ENCODE data around the gene FARP1. TPM values are rescaled to one million over a fixed set of nuclear protein-coding genes. Genes with fewer than 3 reads are reported as not detected.
"Not testable (repeated sequence)": the region's sequence is repeated elsewhere in the genome, so short reads cannot be mapped to it uniquely, and the experiment has no call there.

The FARP1 gene
- total RNA-seq, 1 donor from 2014 or later: 278 TPM

GRCh38 chr13:98368019-98368418 lies 225.1 kb downstream of the FARP1 start:
- DNase-seq (ENCODE audit: low spot score, unreplicated experiment): no peak
- H3K27me3 Mint-ChIP-seq: no peaks in the 10 kb centered on the region
- no peak for TF ChIP-seq CTCF (IDR thresholded peaks at IDR 0.05; ENCODE audit: unreplicated experiment)
- H3K36me3 Mint-ChIP-seq (ENCODE audit: insufficient read depth): peaks cover 27% of the 10 kb centered on the region
- H3K9me3 Mint-ChIP-seq (ENCODE audit: low read depth): no peaks in the 10 kb centered on the region
- peaks cover 5% of the 10 kb centered on the region for H3K4me1 Mint-ChIP-seq (ENCODE audit: low read depth)
- H3K27ac Mint-ChIP-seq: no peak overlapping the region
- no peak overlapping the region for H3K4me3 Mint-ChIP-seq (ENCODE audit: low read depth)

GRCh38 chr13:98369520-98369919 lies 226.6 kb downstream of the FARP1 start:
- not testable (repeated sequence) for DNase-seq (ENCODE audit: low spot score, unreplicated experiment); H3K27me3 Mint-ChIP-seq
- peaks cover 37% of the 10 kb centered on the region for H3K36me3 Mint-ChIP-seq (ENCODE audit: insufficient read depth)

GRCh38 chr13:98370261-98370660 lies 227.4 kb downstream of the FARP1 start:
- peaks cover 44% of the 10 kb centered on the region for H3K36me3 Mint-ChIP-seq (ENCODE audit: insufficient read depth)
- no peak for DNase-seq (ENCODE audit: low spot score, unreplicated experiment)
- H3K9me3 Mint-ChIP-seq (ENCODE audit: low read depth): no peaks in the 10 kb centered on the region
- TF ChIP-seq CTCF (IDR thresholded peaks at IDR 0.05; ENCODE audit: unreplicated experiment): no peak
- H3K27ac Mint-ChIP-seq: peak overlapping the region; percentile 29
- no peaks in the 10 kb centered on the region for H3K27me3 Mint-ChIP-seq
- H3K4me1 Mint-ChIP-seq (ENCODE audit: low read depth): peaks cover 5% of the 10 kb centered on the region
- no peak overlapping the region for H3K4me3 Mint-ChIP-seq (ENCODE audit: low read depth)

More at GRCh38 chr13:98369520-98369919, 226.6 kb downstream of the FARP1 start:
- not testable (repeated sequence) for H3K9me3 Mint-ChIP-seq (ENCODE audit: low read depth); H3K4me1 Mint-ChIP-seq (ENCODE audit: low read depth); H3K4me3 Mint-ChIP-seq (ENCODE audit: low read depth); H3K27ac Mint-ChIP-seq

GRCh38 chr13:98370806-98371515 lies 228.1 kb downstream of the FARP1 start:
- Mint-ChIP-seq H3K4me3 (ENCODE audit: low read depth) (no peak overlapping the region), H3K27ac (peak overlapping the region; percentile 81), H3K27me3 (no peaks in the 10 kb centered on the region), H3K9me3 (ENCODE audit: low read depth) (no peaks in the 10 kb centered on the region), H3K36me3 (ENCODE audit: insufficient read depth) (peaks cover 46% of the 10 kb centered on the region), H3K4me1 (ENCODE audit: low read depth) (peaks cover 5% of the 10 kb centered on the region)
- TF ChIP-seq CTCF (IDR thresholded peaks at IDR 0.05; ENCODE audit: unreplicated experiment): no peak
- DNase-seq (ENCODE audit: low spot score, unreplicated experiment): no peak

GRCh38 chr13:98371516-98372023 lies 228.7 kb downstream of the FARP1 start:
- DNase-seq (ENCODE audit: low spot score, unreplicated experiment): no peak
- H3K36me3 Mint-ChIP-seq (ENCODE audit: insufficient read depth): peaks cover 51% of the 10 kb centered on the region
- no peak overlapping the region for H3K4me3 Mint-ChIP-seq (ENCODE audit: low read depth)
- H3K27me3 Mint-ChIP-seq: no peaks in the 10 kb centered on the region
- peaks cover 5% of the 10 kb centered on the region for H3K4me1 Mint-ChIP-seq (ENCODE audit: low read depth)
- peaks cover 5% of the 10 kb centered on the region for H3K9me3 Mint-ChIP-seq (ENCODE audit: low read depth)
- peak overlapping the region; percentile 81 for H3K27ac Mint-ChIP-seq
- no peak for TF ChIP-seq CTCF (IDR thresholded peaks at IDR 0.05; ENCODE audit: unreplicated experiment)

GRCh38 chr13:98372876-98373275 lies 230.0 kb downstream of the FARP1 start:
- Mint-ChIP-seq H3K9me3 (ENCODE audit: low read depth) (peaks cover 5% of the 10 kb centered on the region), H3K27me3 (no peaks in the 10 kb centered on the region), H3K36me3 (ENCODE audit: insufficient read depth) (peaks cover 56% of the 10 kb centered on the region), H3K27ac (peak overlapping the region; percentile 62), H3K4me1 (ENCODE audit: low read depth) (peaks cover 5% of the 10 kb centered on the region), H3K4me3 (ENCODE audit: low read depth) (no peak overlapping the region)
- no peak for TF ChIP-seq CTCF (IDR thresholded peaks at IDR 0.05; ENCODE audit: unreplicated experiment)
- no peak for DNase-seq (ENCODE audit: low spot score, unreplicated experiment)
